ENCODE results near the gene ELOVL5.

DNA sequence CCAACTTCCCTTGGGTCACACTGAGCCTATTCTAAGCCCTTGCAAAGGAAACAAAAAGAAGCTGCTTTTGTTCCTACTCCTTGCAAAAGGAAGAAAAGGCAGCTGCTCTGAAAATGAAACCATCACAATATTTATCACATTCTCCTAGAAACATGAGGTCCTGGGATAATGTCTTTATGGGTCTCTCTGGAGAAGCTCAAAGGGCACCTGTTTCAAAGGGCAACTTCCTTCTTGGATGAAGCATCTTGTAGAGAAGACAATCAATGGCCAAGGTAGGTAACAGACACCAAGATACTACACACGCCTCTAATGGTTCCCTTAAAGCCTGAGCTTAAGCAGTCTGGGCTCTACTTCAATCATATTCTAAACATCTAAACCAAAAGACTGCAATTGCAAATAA lies 10.4 kb downstream of the ELOVL5 start:
- TF ChIP-seq, protein P1, sequence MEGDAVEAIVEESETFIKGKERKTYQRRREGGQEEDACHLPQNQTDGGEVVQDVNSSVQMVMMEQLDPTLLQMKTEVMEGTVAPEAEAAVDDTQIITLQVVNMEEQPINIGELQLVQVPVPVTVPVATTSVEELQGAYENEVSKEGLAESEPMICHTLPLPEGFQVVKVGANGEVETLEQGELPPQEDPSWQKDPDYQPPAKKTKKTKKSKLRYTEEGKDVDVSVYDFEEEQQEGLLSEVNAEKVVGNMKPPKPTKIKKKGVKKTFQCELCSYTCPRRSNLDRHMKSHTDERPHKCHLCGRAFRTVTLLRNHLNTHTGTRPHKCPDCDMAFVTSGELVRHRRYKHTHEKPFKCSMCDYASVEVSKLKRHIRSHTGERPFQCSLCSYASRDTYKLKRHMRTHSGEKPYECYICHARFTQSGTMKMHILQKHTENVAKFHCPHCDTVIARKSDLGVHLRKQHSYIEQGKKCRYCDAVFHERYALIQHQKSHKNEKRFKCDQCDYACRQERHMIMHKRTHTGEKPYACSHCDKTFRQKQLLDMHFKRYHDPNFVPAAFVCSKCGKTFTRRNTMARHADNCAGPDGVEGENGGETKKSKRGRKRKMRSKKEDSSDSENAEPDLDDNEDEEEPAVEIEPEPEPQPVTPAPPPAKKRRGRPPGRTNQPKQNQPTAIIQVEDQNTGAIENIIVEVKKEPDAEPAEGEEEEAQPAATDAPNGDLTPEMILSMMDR (IDR thresholded peaks at IDR 0.05): no peak
- TF ChIP-seq POLR2A (IDR thresholded peaks at IDR 0.05): no peak

Data from thyroid gland (tissue), 4 donors.